ENCODE data around the gene VAPB. TPM values are rescaled to one million over a fixed set of nuclear protein-coding genes. Genes with fewer than 3 reads are reported as not detected.

Gene VAPB
- total RNA-seq, 4 donors from 2014 or later, result 24.1 to 81.0 (median 48.4) TPM

DNA sequence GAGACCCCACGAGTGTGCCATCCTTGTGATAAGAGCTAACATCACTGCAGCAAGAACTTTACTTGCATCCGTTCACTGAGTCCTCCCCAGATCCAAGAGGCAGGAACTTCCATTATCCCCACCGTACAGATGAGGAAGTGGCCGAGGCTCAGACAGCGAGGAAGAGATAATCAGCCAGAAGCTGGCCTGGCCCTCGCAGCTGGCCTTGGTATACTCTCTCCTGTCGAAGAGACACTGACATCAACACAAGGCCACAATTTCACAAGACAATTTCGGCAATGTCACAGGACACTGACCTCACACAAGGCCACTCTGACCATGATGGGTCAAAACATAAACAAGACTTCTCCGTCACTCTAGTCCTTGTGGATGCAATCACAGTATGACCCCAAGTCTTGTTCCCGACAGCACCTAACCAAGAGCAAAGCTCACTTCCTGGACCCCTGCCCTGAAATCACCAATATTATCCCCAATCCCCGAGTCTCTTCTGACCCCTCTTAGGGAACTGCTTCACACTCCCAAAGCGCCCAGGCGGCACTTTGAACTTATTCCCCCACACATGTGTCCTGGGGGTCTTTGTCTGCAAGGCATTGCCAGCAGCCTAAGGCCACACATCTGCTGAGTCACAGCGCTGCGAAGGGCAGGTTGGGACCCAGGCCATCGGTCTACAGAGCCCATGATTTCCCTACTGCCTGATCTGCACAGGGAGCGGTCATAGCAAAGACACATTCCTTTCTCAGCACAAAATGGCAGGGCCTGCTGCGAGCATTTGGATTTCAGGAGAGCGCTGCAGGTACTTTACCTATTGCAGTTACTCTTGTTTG lies 14.8 kb upstream of the VAPB start:
- Histone ChIP-seq H3K4me3 (no peak overlapping the region), H3K27me3 (peaks cover 0 to 3% of the 10 kb centered on the region in 2 donors), H3K36me3 (no peaks in the 10 kb centered on the region), H3K9me3 (no peaks in the 10 kb centered on the region), H3K27ac (no peak overlapping the region), H3K4me1 (no peaks in the 10 kb centered on the region)
- intact Hi-C loops (cut with DNase I; ENCODE audit: low total_unique reads), result no loop called here
- TF ChIP-seq, protein P1, sequence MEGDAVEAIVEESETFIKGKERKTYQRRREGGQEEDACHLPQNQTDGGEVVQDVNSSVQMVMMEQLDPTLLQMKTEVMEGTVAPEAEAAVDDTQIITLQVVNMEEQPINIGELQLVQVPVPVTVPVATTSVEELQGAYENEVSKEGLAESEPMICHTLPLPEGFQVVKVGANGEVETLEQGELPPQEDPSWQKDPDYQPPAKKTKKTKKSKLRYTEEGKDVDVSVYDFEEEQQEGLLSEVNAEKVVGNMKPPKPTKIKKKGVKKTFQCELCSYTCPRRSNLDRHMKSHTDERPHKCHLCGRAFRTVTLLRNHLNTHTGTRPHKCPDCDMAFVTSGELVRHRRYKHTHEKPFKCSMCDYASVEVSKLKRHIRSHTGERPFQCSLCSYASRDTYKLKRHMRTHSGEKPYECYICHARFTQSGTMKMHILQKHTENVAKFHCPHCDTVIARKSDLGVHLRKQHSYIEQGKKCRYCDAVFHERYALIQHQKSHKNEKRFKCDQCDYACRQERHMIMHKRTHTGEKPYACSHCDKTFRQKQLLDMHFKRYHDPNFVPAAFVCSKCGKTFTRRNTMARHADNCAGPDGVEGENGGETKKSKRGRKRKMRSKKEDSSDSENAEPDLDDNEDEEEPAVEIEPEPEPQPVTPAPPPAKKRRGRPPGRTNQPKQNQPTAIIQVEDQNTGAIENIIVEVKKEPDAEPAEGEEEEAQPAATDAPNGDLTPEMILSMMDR (IDR thresholded peaks at IDR 0.05), result no peak
- no peak for TF ChIP-seq POLR2A (IDR thresholded peaks at IDR 0.05)
- DNase-seq, result no peak

- H3K9me3 ChIP-seq, result no peaks in the 10 kb centered on the region
- H3K36me3 ChIP-seq, result no peaks in the 10 kb centered on the region
- no peak overlapping the region for H3K27ac ChIP-seq
- no peak for DNase-seq
- intact Hi-C loops (cut with DNase I; ENCODE audit: low total_unique reads), result no loop called here
- no peaks in the 10 kb centered on the region for H3K4me1 ChIP-seq
- H3K27me3 ChIP-seq, result peaks cover 0 to 3% of the 10 kb centered on the region in 2 donors
- H3K4me3 ChIP-seq, result no peak overlapping the region
- TF ChIP-seq, protein P1 (IDR thresholded peaks at IDR 0.05), result no peak
- no peak for TF ChIP-seq POLR2A (IDR thresholded peaks at IDR 0.05)
These were observed 13.9 kb upstream of the VAPB start for GRCh38 chr20:58374906-58375758.

- H3K4me3 ChIP-seq, result no peak overlapping the region
- H3K36me3 ChIP-seq, result no peaks in the 10 kb centered on the region
- H3K4me1 ChIP-seq, result no peaks in the 10 kb centered on the region
- intact Hi-C loops (cut with DNase I; ENCODE audit: low total_unique reads), result no loop called here
- no peak overlapping the region for H3K27ac ChIP-seq
- TF ChIP-seq, protein P1 (IDR thresholded peaks at IDR 0.05), result no peak
- no peak for TF ChIP-seq POLR2A (IDR thresholded peaks at IDR 0.05)
- peaks cover 0 to 3% of the 10 kb centered on the region in 2 donors for H3K27me3 ChIP-seq
- H3K9me3 ChIP-seq, result no peaks in the 10 kb centered on the region
- DNase-seq, result no peak
These were observed 13.2 kb upstream of the VAPB start for GRCh38 chr20:58375759-58376352.

GRCh38 chr20:58377017-58377416 lies 12.0 kb upstream of the VAPB start:
- TF ChIP-seq, protein P1 (IDR thresholded peaks at IDR 0.05), result no peak
- no peak for TF ChIP-seq POLR2A (IDR thresholded peaks at IDR 0.05)
- no peak overlapping the region for H3K27ac ChIP-seq
- no peak overlapping the region for H3K4me3 ChIP-seq
- peaks cover 0 to 3% of the 10 kb centered on the region in 2 donors for H3K27me3 ChIP-seq
- no peaks in the 10 kb centered on the region for H3K9me3 ChIP-seq
- intact Hi-C loops (cut with DNase I; ENCODE audit: low total_unique reads), result no loop called here
- H3K4me1 ChIP-seq, result no peaks in the 10 kb centered on the region
- H3K36me3 ChIP-seq, result no peaks in the 10 kb centered on the region
- DNase-seq, result no peak
